MCF 10A (cell line): ENCODE results near the gene USHBP1. TPM values are rescaled to one million over a fixed set of nuclear protein-coding genes. Genes with fewer than 3 reads are reported as not detected.
"Not testable (repeated sequence)": the region's sequence is repeated elsewhere in the genome, so short reads cannot be mapped to it uniquely, and the experiment has no call there.

Experiments
- BruUV-seq: library from RNA; stranded (reverse); fragments of 400-500 nt; replicated peaks from 2 replicates; lab custom pipeline; 2021; lab: Mats Ljungman, UMichigan
- CTCF ChIA-PET: fragments of 300-600 bp; sonication (Branson Sonifier 250); formaldehyde crosslinking; extraction: SDS; loops from one replicate; lab custom pipeline; 2021; ENCODE audit warnings: antibody characterized with exemption, inconsistent platforms; lab: Yijun Ruan, JAX
- POLR2A ChIA-PET: fragments of 300-600, 350-650 bp; sonication (Branson Sonifier 250); formaldehyde crosslinking; extraction: SDS; loops from one replicate; lab custom pipeline; 2020; ENCODE audit warnings: antibody characterized with exemption, inconsistent platforms; lab: Yijun Ruan, JAX
- DNase-seq: peaks from one replicate; pipeline ENCODE4 v3.0.0-alpha.2; 2018; ENCODE audit not compliant: unreplicated experiment
- H3K27ac Mint-ChIP-seq: one replicate; pipeline ENCODE4 v1.8.0; 2022; ENCODE audit warnings: mild to moderate bottlenecking, low read depth, mixed read lengths; ENCODE audit not compliant: unreplicated experiment
- H3K27me3 Mint-ChIP-seq: one replicate; pipeline ENCODE4 v1.8.0; 2022; ENCODE audit warnings: mixed read lengths; ENCODE audit not compliant: insufficient read depth, unreplicated experiment
- H3K36me3 Mint-ChIP-seq: one replicate; pipeline ENCODE4 v1.8.0; 2022; ENCODE audit warnings: mild to moderate bottlenecking, moderate library complexity, mixed read lengths; ENCODE audit not compliant: insufficient read depth, unreplicated experiment
- H3K4me1 Mint-ChIP-seq: one replicate; pipeline ENCODE4 v1.8.0; 2022; ENCODE audit warnings: mixed read lengths; ENCODE audit not compliant: insufficient read depth, unreplicated experiment
- H3K4me3 Mint-ChIP-seq: one replicate; pipeline ENCODE4 v1.8.0; 2022; ENCODE audit warnings: mild to moderate bottlenecking, moderate library complexity, mixed read lengths; ENCODE audit not compliant: unreplicated experiment
- H3K9me3 Mint-ChIP-seq: one replicate; pipeline ENCODE4 v1.8.0; 2022; ENCODE audit warnings: mixed read lengths; ENCODE audit not compliant: unreplicated experiment
- intact Hi-C: fragments of 100-400 bp; cut with micrococcal nuclease; formaldehyde crosslinking; loops from 2 replicates; pipeline ENCODE4 v1.14.1; 2022
- total RNA-seq: library from RNA; stranded (reverse); gene quantifications from 2 replicates; pipeline ENCODE4 v1.2.3, GENCODE V29; 2022
- TF ChIP-seq, protein P1 (sequence below): fragments of 200-600 bp; IDR thresholded peaks from one replicate; pipeline ENCODE4 v1.8.0; 2022; ENCODE audit warnings: antibody characterized with exemption, mild to moderate bottlenecking; ENCODE audit not compliant: unreplicated experiment

USHBP1 gene
- total RNA-seq, 1 experiment from 2014 or later: not detected

DNA sequence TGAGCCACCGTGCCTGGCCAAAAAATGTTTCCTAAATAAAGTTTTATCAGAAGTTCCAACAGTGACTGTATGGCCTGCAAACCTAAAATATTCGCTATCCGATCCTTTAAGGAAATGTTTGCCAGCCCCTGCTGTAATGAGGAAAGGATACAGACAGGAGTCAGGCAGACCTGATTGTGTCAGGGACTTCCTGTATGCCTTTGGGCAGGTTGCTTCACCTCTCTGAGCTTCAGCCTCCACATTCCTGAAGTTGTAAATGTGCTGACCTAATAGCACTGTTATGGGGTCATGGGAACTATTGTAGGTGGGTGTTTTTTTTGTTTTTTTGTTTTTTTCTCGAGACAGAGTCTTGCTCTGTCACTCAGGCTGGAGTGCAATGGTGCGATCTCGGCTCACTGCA lies 32.4 kb upstream of the USHBP1 start:
- Mint-ChIP-seq H3K9me3 (no peaks in the 10 kb centered on the region), H3K27me3 (no peaks in the 10 kb centered on the region), H3K27ac (peak overlapping the region; percentile 16), H3K4me3 (no peak overlapping the region), H3K36me3 (peaks cover 17% of the 10 kb centered on the region), H3K4me1 (peaks cover 4% of the 10 kb centered on the region)
- POLR2A ChIA-PET: interaction anchor here (1.4 to 2.1 kb wide), 3 partner anchors 9 to 40 kb away, joined by 4 to 13 read pairs (median 12); partner anchors contain the start of genes DDA1 and MRPL34
- CTCF ChIA-PET: interaction anchor here (0.6 to 1.8 kb wide), 11 partner anchors 8 to 637 kb away, joined by 3 to 6 read pairs (median 3); partner anchors contain the start of genes ANO8, DDA1 and SMIM7
- intact Hi-C loops: loop anchor here (1.0 kb wide), 1 partner anchor 8 kb away; the partner anchor contains the start of gene MRPL34
- TF ChIP-seq, protein P1, sequence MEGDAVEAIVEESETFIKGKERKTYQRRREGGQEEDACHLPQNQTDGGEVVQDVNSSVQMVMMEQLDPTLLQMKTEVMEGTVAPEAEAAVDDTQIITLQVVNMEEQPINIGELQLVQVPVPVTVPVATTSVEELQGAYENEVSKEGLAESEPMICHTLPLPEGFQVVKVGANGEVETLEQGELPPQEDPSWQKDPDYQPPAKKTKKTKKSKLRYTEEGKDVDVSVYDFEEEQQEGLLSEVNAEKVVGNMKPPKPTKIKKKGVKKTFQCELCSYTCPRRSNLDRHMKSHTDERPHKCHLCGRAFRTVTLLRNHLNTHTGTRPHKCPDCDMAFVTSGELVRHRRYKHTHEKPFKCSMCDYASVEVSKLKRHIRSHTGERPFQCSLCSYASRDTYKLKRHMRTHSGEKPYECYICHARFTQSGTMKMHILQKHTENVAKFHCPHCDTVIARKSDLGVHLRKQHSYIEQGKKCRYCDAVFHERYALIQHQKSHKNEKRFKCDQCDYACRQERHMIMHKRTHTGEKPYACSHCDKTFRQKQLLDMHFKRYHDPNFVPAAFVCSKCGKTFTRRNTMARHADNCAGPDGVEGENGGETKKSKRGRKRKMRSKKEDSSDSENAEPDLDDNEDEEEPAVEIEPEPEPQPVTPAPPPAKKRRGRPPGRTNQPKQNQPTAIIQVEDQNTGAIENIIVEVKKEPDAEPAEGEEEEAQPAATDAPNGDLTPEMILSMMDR: no peak
- no TSS peak for BruUV-seq
- DNase-seq: peak; percentile 80

DNA sequence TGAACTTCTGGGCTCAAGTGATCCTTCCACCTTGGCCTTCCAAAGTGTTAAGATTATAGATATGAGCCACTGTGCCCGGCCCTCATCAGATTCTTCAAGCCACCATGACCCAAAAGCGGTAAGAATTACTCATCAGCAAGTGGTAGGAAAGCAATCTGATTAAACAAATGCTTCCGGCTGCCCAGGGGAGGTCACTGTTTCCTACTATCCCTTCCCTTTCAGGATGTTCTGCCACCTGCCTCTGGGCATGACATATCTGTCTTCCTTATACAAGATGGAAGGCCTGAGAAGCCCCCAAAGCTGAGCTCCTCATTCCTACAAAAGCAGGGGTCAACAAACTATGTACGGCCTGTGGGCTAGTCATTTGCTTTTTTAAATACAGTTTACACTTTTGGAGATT lies 31.7 kb upstream of the USHBP1 start:
- peak; percentile 81 for DNase-seq
- H3K9me3 Mint-ChIP-seq: no peaks in the 10 kb centered on the region
- H3K27me3 Mint-ChIP-seq: no peaks in the 10 kb centered on the region
- ChIA-PET CTCF (interaction anchor here (0.7 to 1.8 kb wide), 4 partner anchors 29 to 90 kb away, joined by 3 to 6 read pairs (median 5); partner anchors contain the start of gene ANO8), POLR2A (interaction anchor here (0.6 to 2.1 kb wide), 4 partner anchors 10 to 89 kb away, joined by 3 to 13 read pairs (median 8); partner anchors contain the start of genes ANO8, DDA1 and MRPL34)
- H3K4me3 Mint-ChIP-seq: peak overlapping the region; percentile 15
- no TSS peak for BruUV-seq
- peaks cover 4% of the 10 kb centered on the region for H3K4me1 Mint-ChIP-seq
- no peak overlapping the region for H3K27ac Mint-ChIP-seq
- intact Hi-C loops: loop anchor here (1.0 kb wide), 1 partner anchor 9 kb away; the partner anchor contains the start of gene MRPL34
- TF ChIP-seq, protein P1: peak; percentile 33
- H3K36me3 Mint-ChIP-seq: peaks cover 17% of the 10 kb centered on the region

DNA sequence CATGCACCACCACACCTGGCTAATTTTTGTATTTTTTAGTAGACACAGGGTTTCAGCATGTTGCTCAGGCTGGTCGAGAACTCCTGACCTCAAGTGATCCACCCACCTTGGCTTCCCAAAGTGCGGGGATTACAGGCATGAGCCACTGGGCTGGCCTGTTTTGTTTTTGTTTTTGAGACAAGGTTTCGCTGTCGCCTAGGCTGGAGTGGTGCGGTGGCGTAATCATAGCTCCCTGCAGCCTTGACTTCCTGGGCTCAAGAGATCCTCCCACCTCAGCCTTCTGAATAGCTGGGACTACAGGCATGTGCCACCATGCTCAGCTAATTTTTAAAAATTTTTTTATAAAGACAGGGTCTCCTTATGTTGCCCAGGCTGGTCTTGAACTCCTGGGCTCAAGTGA lies 31.0 kb upstream of the USHBP1 start:
- H3K27me3 Mint-ChIP-seq, H3K27ac Mint-ChIP-seq, H3K4me1 Mint-ChIP-seq, H3K9me3 Mint-ChIP-seq, BruUV-seq, H3K4me3 Mint-ChIP-seq, intact Hi-C loops: not testable (repeated sequence)
- ChIA-PET POLR2A (interaction anchor here (1.0 to 3.3 kb wide), 3 partner anchors 10 to 39 kb away, joined by 3 to 17 read pairs (median 5); partner anchors contain the start of genes ANO8 and MRPL34), CTCF (interaction anchor here (0.6 to 2.0 kb wide), 5 partner anchors 9 to 91 kb away, joined by 3 to 13 read pairs (median 3); partner anchors contain the start of gene MRPL34)
- peaks cover 17% of the 10 kb centered on the region for H3K36me3 Mint-ChIP-seq
- peak; percentile 31 for DNase-seq

DNA sequence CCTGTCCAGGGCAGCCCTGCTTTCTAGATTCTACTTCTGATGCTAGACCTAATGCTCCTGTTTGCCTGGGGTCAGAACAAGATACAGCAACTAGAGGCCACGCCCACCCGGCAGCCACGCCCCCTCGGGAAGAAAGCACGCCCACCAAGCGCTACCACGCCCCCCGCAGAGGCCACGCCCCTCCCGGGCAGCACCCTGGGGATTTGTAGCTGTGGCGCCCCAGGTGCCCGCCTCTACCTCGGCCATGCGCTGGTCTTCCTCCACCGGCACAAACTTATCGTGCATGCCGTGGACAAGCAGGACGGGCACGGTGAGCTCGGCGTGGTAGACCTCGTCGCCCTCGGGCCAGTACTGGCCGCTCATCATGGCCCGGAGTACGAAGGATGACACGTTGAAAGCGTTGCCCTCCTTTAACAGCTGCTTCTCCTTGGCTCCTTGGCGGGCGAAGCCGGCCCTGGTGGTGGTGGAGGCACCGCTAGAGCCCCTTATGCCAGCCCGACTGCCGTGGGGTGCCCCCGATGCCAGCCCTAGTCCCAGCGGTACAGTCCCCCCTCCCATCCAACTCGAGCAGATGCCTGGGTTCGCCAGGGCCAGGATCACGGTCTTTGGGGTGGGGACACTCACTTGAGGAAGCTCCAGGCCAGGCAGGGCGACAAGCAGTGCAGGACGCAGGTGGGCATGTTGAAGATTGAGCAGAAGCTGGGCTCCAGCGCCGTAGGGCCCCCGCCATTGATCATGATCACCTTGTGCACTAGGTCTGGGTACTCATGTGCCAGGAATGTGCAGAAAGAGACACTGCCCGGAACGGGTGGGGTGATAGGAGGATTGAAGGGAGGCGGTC lies 29.7 kb upstream of the USHBP1 start:
- H3K27me3 Mint-ChIP-seq: no peaks in the 10 kb centered on the region
- intact Hi-C loops: loop anchor here (5.0 kb wide), 1 partner anchor 53 kb away; no protein-coding TSS in a partner anchor
- peak overlapping the region; percentile 80 for H3K4me3 Mint-ChIP-seq
- no peaks in the 10 kb centered on the region for H3K9me3 Mint-ChIP-seq
- DNase-seq: peak; percentile 67
- peaks cover 4% of the 10 kb centered on the region for H3K4me1 Mint-ChIP-seq
- H3K27ac Mint-ChIP-seq: no peak overlapping the region
- ChIA-PET CTCF (interaction anchor here (0.6 to 2.2 kb wide), 5 partner anchors 11 to 169 kb away, joined by 3 to 13 read pairs (median 4); partner anchors contain the start of gene MRPL34), POLR2A (interaction anchor here (0.7 to 3.3 kb wide), 4 partner anchors 11 to 981 kb away, joined by 3 to 17 read pairs (median 5); partner anchors contain the start of genes MRPL34 and SLC27A1)
- TF ChIP-seq, protein P1: no peak
- H3K36me3 Mint-ChIP-seq: peaks cover 17% of the 10 kb centered on the region
- BruUV-seq: no TSS peak
